PFSK-1 (cell line): ENCODE measurements around the gene RBBP4.

Experiments
- FOXP2 ChIP-seq: optimal IDR thresholded peaks from 2 replicates; pipeline ENCODE3; 2011; ENCODE audit warnings: borderline replicate concordance, control low read depth, inconsistent platforms; ENCODE audit not compliant: insufficient read depth; ENCODE audit errors: extremely low read length, extremely low read depth
- POLR2AphosphoS5 ChIP-seq: IDR thresholded peaks from 2 replicates; pipeline ENCODE4 v1.6.1; 2012; ENCODE audit warnings: low read depth, mild to moderate bottlenecking, control low read depth, low read length, moderate library complexity
- REST ChIP-seq, 2 experiments: IDR thresholded peaks; 2 replicates each; pipeline versions ENCODE4 v1.6.1 to v1.8.0; 2011 to 2012; ENCODE audit warnings: low read depth in 2 of 2, low read length in 2 of 2, control low read depth in 1 of 2, inconsistent platforms in 1 of 2, mild to moderate bottlenecking in 1 of 2, moderate library complexity in 1 of 2; ENCODE audit not compliant: insufficient read depth in 1 of 2
- SIN3A ChIP-seq: IDR thresholded peaks from 2 replicates; pipeline ENCODE4 v1.6.1; 2012; ENCODE audit warnings: mild to moderate bottlenecking, low read length, moderate library complexity, borderline replicate concordance; ENCODE audit not compliant: insufficient read depth
- TAF1 ChIP-seq: IDR thresholded peaks from 2 replicates; pipeline ENCODE4 v1.6.1; 2012; ENCODE audit warnings: low read length, control low read depth, borderline replicate concordance; ENCODE audit not compliant: insufficient read depth

GRCh38 chr1:32644426-32644825 lies 6.6 kb upstream of the RBBP4 start:
- TF ChIP-seq SIN3A (no peak), POLR2AphosphoS5 (no peak), REST (IDR thresholded peaks at IDR 0.05; ENCODE audit: insufficient read depth in 1 of 2, low read depth in 2 of 2, low read length in 2 of 2) (no peak), TAF1 (no peak), FOXP2 (no peak)
